Mesenchymal stem cell (in vitro differentiated cells and primary cell): ENCODE data around the gene CPT1C.

ENCODE experiments used
- DNase-seq: peaks from one replicate; pipeline ENCODE4 v3.0.0-alpha.2; 2013
- H2AFZ ChIP-seq: one replicate; pipeline ENCODE4 v1.6.1; 2013; ENCODE audit warnings: low read depth, mild to moderate bottlenecking, control low read depth, inconsistent platforms, low read length, moderate library complexity
- H2AK5ac ChIP-seq: 2 replicates; pipeline ENCODE4 v1.6.1; 2013; ENCODE audit warnings: low read length, moderate library complexity, mild to moderate bottlenecking, inconsistent platforms; ENCODE audit not compliant: severe bottlenecking
- H2BK120ac ChIP-seq: one replicate; pipeline ENCODE4 v1.6.1; 2013; ENCODE audit warnings: low read depth, mild to moderate bottlenecking, inconsistent platforms, low read length, moderate library complexity
- H2BK12ac ChIP-seq, 2 experiments: one replicate each; pipeline ENCODE4 v1.6.1; 2013; ENCODE audit warnings: inconsistent platforms in 2 of 2, low read length in 2 of 2, mild to moderate bottlenecking in 2 of 2, moderate library complexity in 2 of 2, control low read depth in 1 of 2
- H2BK15ac ChIP-seq: one replicate; pipeline ENCODE4 v1.6.1; 2013; ENCODE audit warnings: mild to moderate bottlenecking, low read depth, inconsistent platforms; ENCODE audit not compliant: poor library complexity, severe bottlenecking
- H2BK5ac ChIP-seq: 2 replicates; pipeline ENCODE4 v1.6.1; 2013; ENCODE audit warnings: low read depth, mild to moderate bottlenecking, low read length, control low read depth, inconsistent platforms; ENCODE audit not compliant: poor library complexity, severe bottlenecking
- H3K14ac ChIP-seq, 2 experiments: one replicate each; pipeline ENCODE4 v1.6.1; 2013; ENCODE audit warnings: inconsistent platforms in 2 of 2, low read length in 2 of 2, control low read depth in 1 of 2, mild to moderate bottlenecking in 1 of 2, moderate library complexity in 1 of 2
- H3K18ac ChIP-seq, 2 experiments: one replicate each; pipeline ENCODE4 v1.6.1; 2013; ENCODE audit warnings: inconsistent platforms in 2 of 2, low read length in 2 of 2, control low read depth in 1 of 2, low read depth in 1 of 2, mild to moderate bottlenecking in 1 of 2
- H3K23ac ChIP-seq, 2 experiments: one replicate each; pipeline ENCODE4 v1.6.1; 2013; ENCODE audit warnings: inconsistent platforms in 2 of 2, low read length in 2 of 2, mild to moderate bottlenecking in 2 of 2, moderate library complexity in 2 of 2, control low read depth in 1 of 2
- H3K27ac ChIP-seq: 2 replicates; pipeline ENCODE4 v1.5.1; 2013; ENCODE audit warnings: mild to moderate bottlenecking, moderate library complexity, low read length, control low read depth, inconsistent platforms; ENCODE audit not compliant: poor library complexity, severe bottlenecking
- H3K27me3 ChIP-seq, 2 experiments: 2 replicates each; pipeline versions ENCODE4 v1.6.1 to v1.7.0; 2013; ENCODE audit warnings: low read length in 2 of 2, mild to moderate bottlenecking in 2 of 2, moderate library complexity in 2 of 2, control low read depth in 1 of 2, inconsistent platforms in 1 of 2; ENCODE audit not compliant: control insufficient read depth in 1 of 2, insufficient read depth in 1 of 2
- H3K36me3 ChIP-seq, 2 experiments: 2 replicates each; pipeline versions ENCODE4 v1.6.1 to v1.7.0; 2013; ENCODE audit warnings: low read length in 2 of 2, control low read depth in 1 of 2, inconsistent platforms in 1 of 2, low read depth in 1 of 2, mild to moderate bottlenecking in 1 of 2; ENCODE audit not compliant: insufficient read depth in 2 of 2, control insufficient read depth in 1 of 2
- H3K4ac ChIP-seq, 2 experiments: one replicate each; pipeline ENCODE4 v1.6.1; 2013; ENCODE audit warnings: inconsistent platforms in 2 of 2, low read length in 2 of 2, mild to moderate bottlenecking in 2 of 2, moderate library complexity in 2 of 2, control low read depth in 1 of 2, low read depth in 1 of 2
- H3K4me1 ChIP-seq: 2 replicates; pipeline ENCODE4 v1.6.1; 2013; ENCODE audit warnings: low read depth, low read length, control low read depth; ENCODE audit not compliant: control insufficient read depth, insufficient read depth
- H3K4me2 ChIP-seq: 2 replicates; pipeline ENCODE4 v1.6.1; 2013; ENCODE audit warnings: low read length, mild to moderate bottlenecking, inconsistent platforms; ENCODE audit not compliant: poor library complexity, severe bottlenecking
- H3K4me3 ChIP-seq, 2 experiments: 2 replicates each; pipeline versions ENCODE4 v1.5.1 to v1.7.0; 2013; ENCODE audit warnings: low read length in 2 of 2, mild to moderate bottlenecking in 2 of 2, control low read depth in 1 of 2, low read depth in 1 of 2; ENCODE audit not compliant: insufficient read depth in 1 of 2
- H3K79me1 ChIP-seq: replicated peaks from 2 replicates; pipeline ENCODE4 v1.6.1; 2013; ENCODE audit warnings: mild to moderate bottlenecking, control low read depth, low read length, inconsistent platforms; ENCODE audit not compliant: poor library complexity, severe bottlenecking
- H3K9ac ChIP-seq: 2 replicates; pipeline ENCODE4 v1.7.0; 2013; ENCODE audit warnings: mild to moderate bottlenecking, low read length, moderate library complexity
- H3K9me3 ChIP-seq: 2 replicates; pipeline ENCODE4 v1.7.0; 2013; ENCODE audit warnings: mild to moderate bottlenecking, low read length; ENCODE audit not compliant: control insufficient read depth
- H4K8ac ChIP-seq: one replicate; pipeline ENCODE4 v1.6.1; 2013; ENCODE audit warnings: inconsistent platforms, mild to moderate bottlenecking, low read length, moderate library complexity
- H4K91ac ChIP-seq: one replicate; pipeline ENCODE4 v1.6.1; 2013; ENCODE audit warnings: mild to moderate bottlenecking, low read length, inconsistent platforms
- WGBS: methylation state at CpG from one replicate; pipeline ENCODE4 v1.1.7; 2013; ENCODE audit warnings: mixed read lengths; 5-methylcytosine and 5-hydroxymethylcytosine counted together

The CPT1C gene

DNA sequence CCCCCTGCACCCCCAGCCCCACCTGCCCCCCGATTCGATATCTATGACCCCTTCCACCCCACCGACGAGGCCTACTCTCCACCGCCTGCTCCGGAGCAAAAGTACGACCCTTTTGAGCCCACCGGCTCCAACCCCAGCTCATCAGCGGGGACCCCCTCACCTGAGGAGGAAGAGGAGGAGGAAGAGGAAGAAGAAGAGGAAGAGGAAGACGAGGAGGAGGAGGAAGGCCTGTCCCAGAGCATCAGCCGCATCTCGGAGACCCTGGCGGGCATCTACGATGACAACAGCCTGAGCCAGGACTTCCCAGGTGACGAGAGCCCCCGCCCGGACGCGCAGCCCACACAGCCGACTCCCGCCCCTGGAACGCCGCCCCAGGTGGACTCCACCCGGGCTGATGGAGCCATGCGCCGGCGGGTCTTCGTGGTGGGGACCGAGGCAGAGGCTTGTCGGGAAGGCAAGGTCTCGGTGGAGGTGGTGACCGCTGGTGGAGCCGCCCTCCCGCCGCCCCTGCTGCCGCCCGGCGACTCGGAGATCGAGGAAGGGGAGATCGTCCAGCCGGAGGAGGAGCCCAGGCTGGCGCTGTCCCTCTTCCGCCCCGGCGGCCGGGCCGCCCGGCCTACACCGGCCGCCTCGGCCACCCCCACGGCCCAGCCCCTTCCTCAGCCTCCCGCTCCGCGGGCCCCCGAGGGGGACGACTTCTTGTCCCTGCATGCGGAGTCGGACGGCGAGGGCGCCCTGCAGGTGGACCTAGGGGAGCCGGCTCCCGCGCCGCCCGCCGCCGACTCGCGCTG lies 39.7 kb upstream of the CPT1C start:
- Histone ChIP-seq H3K4me3 (no peak overlapping the region), H3K36me3 (peaks cover 72 to 91% of the 10 kb centered on the region in 2 experiments), H3K79me1 (peaks cover 48% of the 10 kb centered on the region), H3K23ac (no peak overlapping the region), H4K91ac (no peak overlapping the region), H4K8ac (no peak overlapping the region), H2AK5ac (no peak overlapping the region), H2BK5ac (no peak overlapping the region), H2BK120ac (no peak overlapping the region), H3K9ac (no peak overlapping the region), H3K4me2 (no peak overlapping the region), H3K27me3 (no peaks in the 10 kb centered on the region), H2AFZ (no peak overlapping the region), H3K18ac (no peak overlapping the region), H3K27ac (no peak overlapping the region), H3K14ac (no peak overlapping the region), H3K4ac (no peak overlapping the region), H2BK12ac (no peak overlapping the region), H3K9me3 (no peaks in the 10 kb centered on the region), H2BK15ac (no peak overlapping the region), H3K4me1 (peaks cover 4% of the 10 kb centered on the region)
- no peak for DNase-seq
- WGBS: 98% methylated on average over 49 of the region's 72 CpGs

- WGBS: 98% methylated on average over 91 of the region's 110 CpGs
- H3K18ac ChIP-seq: no peak overlapping the region
- no peak overlapping the region for H4K91ac ChIP-seq
Observed at GRCh38 chr19:49651820-49652550, 38.9 kb upstream of the CPT1C start.

GRCh38 chr19:49652551-49653465 lies 38.1 kb upstream of the CPT1C start:
- Histone ChIP-seq H3K27me3 (no peaks in the 10 kb centered on the region), H3K18ac (no peak overlapping the region), H3K4me2 (no peak overlapping the region), H3K4me1 (peaks cover 4% of the 10 kb centered on the region), H3K9me3 (no peaks in the 10 kb centered on the region), H3K27ac (no peak overlapping the region), H2AFZ (no peak overlapping the region), H3K4me3 (no peak overlapping the region), H2BK12ac (no peak overlapping the region), H2BK5ac (no peak overlapping the region), H3K14ac (no peak overlapping the region), H4K8ac (peak overlapping the region; percentile 32), H2BK120ac (no peak overlapping the region), H3K9ac (no peak overlapping the region), H4K91ac (no peak overlapping the region), H3K4ac (no peak overlapping the region), H2AK5ac (no peak overlapping the region), H3K79me1 (peaks cover 49% of the 10 kb centered on the region), H2BK15ac (no peak overlapping the region), H3K36me3 (peaks cover 70 to 91% of the 10 kb centered on the region in 2 experiments), H3K23ac (no peak overlapping the region)
- DNase-seq: no peak
- WGBS: over 99% methylated on average over 56 of the region's 58 CpGs

More at GRCh38 chr19:49651820-49652550, 38.9 kb upstream of the CPT1C start:
- H3K27ac ChIP-seq: no peak overlapping the region
- peaks cover 4% of the 10 kb centered on the region for H3K4me1 ChIP-seq
- DNase-seq: no peak
- no peak overlapping the region for H2BK15ac ChIP-seq
- H3K27me3 ChIP-seq: no peaks in the 10 kb centered on the region
- no peaks in the 10 kb centered on the region for H3K9me3 ChIP-seq
- no peak overlapping the region for H3K14ac ChIP-seq
- H3K4me3 ChIP-seq: no peak overlapping the region
- no peak overlapping the region for H3K4me2 ChIP-seq
- H3K36me3 ChIP-seq: peaks cover 72 to 91% of the 10 kb centered on the region in 2 experiments
- no peak overlapping the region for H4K8ac ChIP-seq
- no peak overlapping the region for H3K4ac ChIP-seq
- no peak overlapping the region for H3K9ac ChIP-seq
- H2BK120ac ChIP-seq: no peak overlapping the region
- no peak overlapping the region for H3K23ac ChIP-seq
- H2BK5ac ChIP-seq: no peak overlapping the region
- no peak overlapping the region for H2AK5ac ChIP-seq
- peaks cover 47% of the 10 kb centered on the region for H3K79me1 ChIP-seq
- no peak overlapping the region for H2AFZ ChIP-seq
- H2BK12ac ChIP-seq: no peak overlapping the region
